Heart left ventricle (tissue), 16 donors: ENCODE results near the gene HJURP. TPM values are rescaled to one million over a fixed set of nuclear protein-coding genes. Genes with fewer than 3 reads are reported as not detected.

Experiments
- ATAC-seq, 4 donors: fragments of 200-7000 bp; cut with Tn5 transposase; one replicate each; pipeline ENCODE4 v1.9.1; 2020 to 2022; ENCODE audit warnings: moderate library complexity in 4 of 4, mild to moderate bottlenecking in 3 of 4, moderate number of reproducible peaks in 1 of 4
- DNase-seq, 5 donors: peaks; one replicate each; pipeline ENCODE4 v3.0.0-alpha.2; 2020
- H3K27ac ChIP-seq, 12 donors: fragments of 200-600 bp; sonication (generic) in 4 of 12; one replicate each; pipeline versions ENCODE4 v1.5.0 to v1.8.0; 2016 to 2022; ENCODE audit warnings: mild to moderate bottlenecking in 2 of 12
- H3K27me3 ChIP-seq, 9 donors: fragments of 200-600 bp; sonication (generic) in 2 of 9; one replicate each; pipeline versions ENCODE4 v1.5.1 to v1.8.0; 2016 to 2022; ENCODE audit warnings: mild to moderate bottlenecking in 3 of 9
- H3K36me3 ChIP-seq, 9 donors: fragments of 200-600 bp; sonication (generic) in 2 of 9; one replicate each; pipeline versions ENCODE4 v1.5.0 to v1.8.0; 2018 to 2022; ENCODE audit warnings: mild to moderate bottlenecking in 2 of 9
- H3K4me1 ChIP-seq, 12 donors: fragments of 200-600 bp; sonication (generic) in 4 of 12; one replicate each; pipeline versions ENCODE4 v1.5.0 to v1.8.0; 2016 to 2022; ENCODE audit warnings: mild to moderate bottlenecking in 3 of 12
- H3K4me3 ChIP-seq, 12 donors: fragments of 200-600 bp; sonication (generic) in 4 of 12; one replicate each; pipeline versions ENCODE4 v1.5.0 to v1.8.0; 2017 to 2022; ENCODE audit warnings: mild to moderate bottlenecking in 9 of 12, moderate library complexity in 4 of 12
- H3K9me3 ChIP-seq, 12 donors: fragments of 200-600 bp; sonication (generic) in 4 of 12; one replicate each; pipeline versions ENCODE4 v1.5.0 to v1.8.0; 2016 to 2022; ENCODE audit warnings: mild to moderate bottlenecking in 1 of 12
- POLR2A ChIP-seq, 2 donors: fragments of 450-650 bp; IDR thresholded peaks; one replicate each; pipeline ENCODE4 v1.6.1; 2017; ENCODE audit warnings: antibody characterized with exemption in 2 of 2, mild to moderate bottlenecking in 2 of 2, moderate library complexity in 2 of 2
- WGBS, 4 donors: extraction: QIAGEN DNeasy Blood & Tissue Kit in 2 of 4; methylation state at CpG; one replicate each; pipeline versions ENCODE4 v1.1.5 to v1.1.7; 2013 to 2018; 5-methylcytosine and 5-hydroxymethylcytosine counted together
- intact Hi-C, 10 donors: fragments of 100-400 bp; cut with DNase I; formaldehyde crosslinking; loops; one replicate each; pipeline versions ENCODE4 v1.11.1 to v1.14.2; 2022
- polyA plus RNA-seq, 2 donors: library from polyadenylated mRNA; stranded (reverse); fragments of 200-250 nt; gene quantifications; one replicate each; pipeline ENCODE4 v1.2.3, GENCODE V29; 2013
- total RNA-seq, 9 donors: library from RNA; depleted of rRNA in 2 of 9; stranded (reverse); fragments of >200 nt in 2 of 9; fragmentation: NEBNext Ultra II Directional in 3 of 9; extraction: Animal tissue kit (Norgen Biotek cat#: 25700) in 3 of 9; gene quantifications; one replicate each; pipeline versions ENCODE4 v1.1.0 to v1.2.4, GENCODE V29; 2016 to 2023
- TF ChIP-seq, protein P1 (sequence below), 12 donors: fragments of 200-600 bp; sonication (generic) in 4 of 12; IDR thresholded peaks; one replicate each; pipeline versions ENCODE4 v1.5.0 to v1.8.0; 2018 to 2022; ENCODE audit warnings: antibody characterized with exemption in 12 of 12, mild to moderate bottlenecking in 5 of 12
- donor health status: ischemic (EF 13 %, LVEDD 7.1; RV severe dilation, severe dysfunction).
- donor health status: healthy with polysubstance abuse.
- donor health status: DM: no; HTN: yes; CAD: no.
- donor health status: DM: no; HTN: no; CAD: no.
- donor health status: ischemic (EF 25% LVEDD 6.9; RV normal size, moderate dysfunction).
- donor health status: ischemic (EF 25% LVEDD 5.7; RV mildly dilated, moderate dysfunction).
- donor health status: healthy.
- donor health status: DM: yes; HTN: yes; CAD: no.
- donor health status: ischemic (EF 35%, LVEDD 5.7; RV mildly dilated, moderate dysfunction).
- donor health status: nonischemic (EF 11% LVEDD 7.7; RV severe dilation, severe dysfunction).
- donor health status: DM: yes; HTN: yes; CAD: no.
- donor health status: PGD.
- donor health status: ischemic (EF 29% LVEDD 5.4; RV normal size, mild dysfunction).
- donor health status: nonischemic (EF 23%, LVEDD 6.1; RV moderate dilation, normal function).

The HJURP gene
- total and polyA plus RNA-seq, 11 donors, result 0.08 to 8.4 (median 0.41) TPM; not detected in 3

DNA sequence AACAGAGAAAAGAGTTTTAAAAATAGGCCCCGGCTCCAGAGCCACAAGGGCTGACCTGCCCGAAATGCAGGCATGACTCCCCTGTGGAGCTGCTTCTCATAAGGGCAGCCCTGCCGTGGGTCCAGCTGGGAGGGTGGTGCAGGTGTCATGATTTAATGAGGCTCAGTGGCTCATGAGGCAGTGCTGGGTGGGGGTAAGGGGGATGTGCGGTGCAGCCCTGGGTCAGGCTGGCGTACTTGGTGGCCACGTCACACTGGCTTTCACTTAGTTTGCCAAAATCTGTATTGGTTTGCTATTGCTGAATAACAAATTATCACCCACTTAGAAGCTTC lies 33.6 kb downstream of the HJURP start:
- TF ChIP-seq, protein P1, sequence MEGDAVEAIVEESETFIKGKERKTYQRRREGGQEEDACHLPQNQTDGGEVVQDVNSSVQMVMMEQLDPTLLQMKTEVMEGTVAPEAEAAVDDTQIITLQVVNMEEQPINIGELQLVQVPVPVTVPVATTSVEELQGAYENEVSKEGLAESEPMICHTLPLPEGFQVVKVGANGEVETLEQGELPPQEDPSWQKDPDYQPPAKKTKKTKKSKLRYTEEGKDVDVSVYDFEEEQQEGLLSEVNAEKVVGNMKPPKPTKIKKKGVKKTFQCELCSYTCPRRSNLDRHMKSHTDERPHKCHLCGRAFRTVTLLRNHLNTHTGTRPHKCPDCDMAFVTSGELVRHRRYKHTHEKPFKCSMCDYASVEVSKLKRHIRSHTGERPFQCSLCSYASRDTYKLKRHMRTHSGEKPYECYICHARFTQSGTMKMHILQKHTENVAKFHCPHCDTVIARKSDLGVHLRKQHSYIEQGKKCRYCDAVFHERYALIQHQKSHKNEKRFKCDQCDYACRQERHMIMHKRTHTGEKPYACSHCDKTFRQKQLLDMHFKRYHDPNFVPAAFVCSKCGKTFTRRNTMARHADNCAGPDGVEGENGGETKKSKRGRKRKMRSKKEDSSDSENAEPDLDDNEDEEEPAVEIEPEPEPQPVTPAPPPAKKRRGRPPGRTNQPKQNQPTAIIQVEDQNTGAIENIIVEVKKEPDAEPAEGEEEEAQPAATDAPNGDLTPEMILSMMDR (IDR thresholded peaks at IDR 0.05), result no peak
- no peak for TF ChIP-seq POLR2A (IDR thresholded peaks at IDR 0.05)
- intact Hi-C loops, result no loop called here
- H3K27ac ChIP-seq, result no peak overlapping the region
- WGBS, 4 donors, result 66 to 83% (median 81%) methylated on average over 6 of the region's 6 CpGs
- ATAC-seq (no peak), DNase-seq (no peak)
- H3K9me3 ChIP-seq, result peaks cover 0 to 8% (median 0%) of the 10 kb centered on the region in 12 donors
- no peak overlapping the region for H3K4me3 ChIP-seq
- H3K27me3 ChIP-seq, result peaks cover 0 to 6% (median 0%) of the 10 kb centered on the region in 9 donors
- H3K4me1 ChIP-seq, result no peaks in the 10 kb centered on the region
- no peaks in the 10 kb centered on the region for H3K36me3 ChIP-seq

DNA sequence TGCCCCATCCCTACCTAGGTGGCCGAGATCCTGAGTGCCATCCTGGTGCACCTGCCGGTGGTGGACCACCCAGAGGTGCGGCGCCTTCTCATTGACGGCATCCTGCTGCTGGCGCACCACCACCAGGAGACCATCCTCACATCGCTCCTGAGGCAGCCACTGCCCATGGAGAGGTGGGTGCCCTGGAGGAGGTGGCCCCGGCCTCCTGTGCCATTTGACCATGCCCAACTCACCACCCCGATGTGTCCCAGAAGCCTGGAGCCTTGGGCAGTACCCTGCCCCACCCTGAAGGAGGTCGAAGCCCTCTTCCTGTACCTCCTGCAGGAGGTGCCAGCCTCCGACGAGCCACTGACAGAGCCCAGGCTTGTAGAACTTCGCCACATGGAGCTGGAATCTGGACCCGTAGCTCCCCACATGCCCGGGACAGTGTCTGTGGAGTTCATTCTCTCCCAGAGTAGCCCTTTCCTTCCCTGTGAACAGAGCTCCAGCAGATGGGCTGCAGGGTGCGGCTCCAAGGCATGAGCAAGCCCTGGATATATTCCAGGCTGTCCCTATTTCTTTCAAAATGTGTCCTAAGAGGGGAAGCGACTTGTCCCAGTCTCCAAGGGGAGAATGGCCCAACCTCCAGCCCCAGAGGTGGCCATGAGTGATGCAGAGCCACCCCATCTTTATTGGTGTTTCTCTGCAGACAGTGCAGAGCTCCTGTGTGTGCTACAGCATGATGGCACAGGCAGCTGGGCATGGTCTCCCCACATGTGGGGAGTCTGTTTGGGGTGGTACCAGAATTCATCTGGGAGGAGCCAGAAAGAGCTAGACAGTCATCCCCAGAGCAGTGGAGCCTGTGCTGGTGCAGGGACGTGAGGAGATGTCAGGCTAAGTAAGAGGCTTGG lies 34.2 kb downstream of the HJURP start:
- Histone ChIP-seq H3K36me3 (no peaks in the 10 kb centered on the region), H3K9me3 (peaks cover 0 to 8% (median 0%) of the 10 kb centered on the region in 12 donors), H3K27ac (no peak overlapping the region), H3K4me1 (no peaks in the 10 kb centered on the region), H3K27me3 (peaks cover 0 to 6% (median 0%) of the 10 kb centered on the region in 9 donors), H3K4me3 (no peak overlapping the region)
- intact Hi-C loops, result no loop called here
- ATAC-seq, result no peak
- WGBS, 4 donors, result 78 to 84% (median 81%) methylated on average over 14 to 18 of the region's 18 CpGs
- no peak for DNase-seq
- no peak for TF ChIP-seq POLR2A (IDR thresholded peaks at IDR 0.05)
- TF ChIP-seq, protein P1 (IDR thresholded peaks at IDR 0.05), result no peak

DNA sequence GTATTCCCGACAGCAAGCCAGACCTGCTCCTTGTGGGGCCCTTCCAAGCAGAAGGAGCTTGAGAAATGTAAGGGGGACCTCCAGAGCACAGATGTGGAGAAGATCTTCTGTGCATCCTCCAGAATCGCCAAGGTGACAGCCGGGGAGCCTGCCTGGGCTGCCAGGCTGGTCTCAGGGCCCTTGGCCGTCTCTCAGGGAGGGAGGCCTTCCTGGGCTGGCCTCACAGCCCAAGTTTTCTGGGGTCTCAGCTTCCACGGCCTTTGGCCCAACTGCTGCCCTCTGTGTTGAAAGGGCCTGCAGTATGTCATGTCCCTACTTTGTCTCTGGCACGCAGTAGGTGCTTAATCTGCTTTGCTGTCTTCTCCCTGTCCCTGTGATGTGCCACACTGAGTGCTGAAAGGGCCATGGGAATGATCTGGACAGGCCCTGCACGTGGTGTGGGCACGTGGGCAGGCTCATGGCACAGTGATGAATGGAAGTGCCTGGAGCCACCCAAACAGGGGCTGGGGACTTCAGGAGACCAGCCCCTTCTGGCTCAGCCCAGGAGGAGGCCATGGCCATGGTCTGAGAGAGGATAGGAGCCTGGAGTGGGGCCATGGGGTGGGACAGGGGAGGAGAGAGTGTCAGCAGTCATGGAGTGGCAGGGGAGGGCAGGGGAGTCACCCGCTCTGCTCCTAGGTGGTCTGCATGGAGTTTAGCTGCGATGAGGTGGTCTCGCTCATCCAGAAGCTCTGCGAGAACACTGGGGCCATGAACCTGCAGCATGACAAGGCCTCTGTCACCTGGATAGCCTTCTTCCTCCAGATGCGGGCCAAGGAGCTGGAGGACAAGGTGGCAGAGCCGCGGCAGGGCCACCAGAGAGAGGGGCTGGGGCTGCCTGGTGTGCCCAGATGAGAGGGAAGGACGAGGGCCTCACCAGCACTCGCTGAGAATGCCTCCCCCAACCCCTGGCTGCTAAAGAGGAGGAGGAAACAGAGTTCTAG lies 35.4 kb downstream of the HJURP start:
- peaks cover 0 to 6% (median 0%) of the 10 kb centered on the region in 9 donors for H3K27me3 ChIP-seq
- no peak for TF ChIP-seq POLR2A (IDR thresholded peaks at IDR 0.05)
- TF ChIP-seq, protein P1 (IDR thresholded peaks at IDR 0.05), result no peak
- 69 to 80% (median 76%) methylated on average over 15 to 17 of the region's 17 CpGs for WGBS, 4 donors
- no peaks in the 10 kb centered on the region for H3K36me3 ChIP-seq
- H3K4me3 ChIP-seq, result no peak overlapping the region
- ATAC-seq (peak in 1 of 4 donors; percentile 10), DNase-seq (no peak)
- intact Hi-C loops, result no loop called here
- H3K4me1 ChIP-seq, result no peaks in the 10 kb centered on the region
- H3K27ac ChIP-seq, result no peak overlapping the region
- H3K9me3 ChIP-seq, result peaks cover 0 to 8% (median 0%) of the 10 kb centered on the region in 12 donors
